ENCODE measurements around the gene GNAI1.

GNAI1 gene

DNA sequence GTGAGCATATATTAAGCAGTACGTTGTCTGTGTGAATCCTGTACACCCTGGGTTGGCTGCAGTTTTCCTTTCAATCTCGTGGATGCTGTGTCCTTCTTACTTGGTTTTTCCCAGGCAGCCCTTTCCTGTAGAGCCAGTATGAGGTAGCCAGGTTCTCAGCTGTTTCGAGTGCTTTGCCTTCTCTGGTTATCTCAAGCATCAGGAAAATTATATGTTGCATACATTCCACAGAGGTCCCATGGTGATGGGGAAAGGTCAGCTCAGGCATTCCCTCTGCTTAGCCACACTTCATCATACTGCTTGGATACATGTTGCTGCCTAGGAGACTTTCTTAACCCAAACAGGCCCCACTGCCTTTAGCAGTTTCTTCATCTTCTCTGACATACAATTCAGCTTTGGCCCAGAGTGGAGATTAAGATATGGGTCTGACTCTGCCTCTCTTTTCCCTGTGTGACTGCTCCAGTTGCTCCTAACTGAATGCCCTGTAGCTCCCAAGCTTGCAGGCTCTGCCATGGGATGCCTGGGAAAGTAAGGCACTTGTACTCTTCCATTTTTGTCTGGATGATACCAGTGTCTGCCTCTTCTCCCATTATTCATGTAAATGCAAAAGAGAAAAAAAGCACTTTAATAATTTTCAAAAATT lies 11.3 kb downstream of the GNAI1 start:
- H3K4me3 ChIP-seq (replicated peaks in 1 of 2; ENCODE audit: low read depth in 2 of 2, low read length in 2 of 2), result peak overlapping the region in 1 of 2 donors; percentile 2
- peak; percentile 90 to 92 for DNase-seq (ENCODE audit: low read depth in 2 of 2)
- TF ChIP-seq, protein P1, sequence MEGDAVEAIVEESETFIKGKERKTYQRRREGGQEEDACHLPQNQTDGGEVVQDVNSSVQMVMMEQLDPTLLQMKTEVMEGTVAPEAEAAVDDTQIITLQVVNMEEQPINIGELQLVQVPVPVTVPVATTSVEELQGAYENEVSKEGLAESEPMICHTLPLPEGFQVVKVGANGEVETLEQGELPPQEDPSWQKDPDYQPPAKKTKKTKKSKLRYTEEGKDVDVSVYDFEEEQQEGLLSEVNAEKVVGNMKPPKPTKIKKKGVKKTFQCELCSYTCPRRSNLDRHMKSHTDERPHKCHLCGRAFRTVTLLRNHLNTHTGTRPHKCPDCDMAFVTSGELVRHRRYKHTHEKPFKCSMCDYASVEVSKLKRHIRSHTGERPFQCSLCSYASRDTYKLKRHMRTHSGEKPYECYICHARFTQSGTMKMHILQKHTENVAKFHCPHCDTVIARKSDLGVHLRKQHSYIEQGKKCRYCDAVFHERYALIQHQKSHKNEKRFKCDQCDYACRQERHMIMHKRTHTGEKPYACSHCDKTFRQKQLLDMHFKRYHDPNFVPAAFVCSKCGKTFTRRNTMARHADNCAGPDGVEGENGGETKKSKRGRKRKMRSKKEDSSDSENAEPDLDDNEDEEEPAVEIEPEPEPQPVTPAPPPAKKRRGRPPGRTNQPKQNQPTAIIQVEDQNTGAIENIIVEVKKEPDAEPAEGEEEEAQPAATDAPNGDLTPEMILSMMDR (IDR thresholded peaks at IDR 0.05; ENCODE audit: low read depth, low read length), result no peak

DNA sequence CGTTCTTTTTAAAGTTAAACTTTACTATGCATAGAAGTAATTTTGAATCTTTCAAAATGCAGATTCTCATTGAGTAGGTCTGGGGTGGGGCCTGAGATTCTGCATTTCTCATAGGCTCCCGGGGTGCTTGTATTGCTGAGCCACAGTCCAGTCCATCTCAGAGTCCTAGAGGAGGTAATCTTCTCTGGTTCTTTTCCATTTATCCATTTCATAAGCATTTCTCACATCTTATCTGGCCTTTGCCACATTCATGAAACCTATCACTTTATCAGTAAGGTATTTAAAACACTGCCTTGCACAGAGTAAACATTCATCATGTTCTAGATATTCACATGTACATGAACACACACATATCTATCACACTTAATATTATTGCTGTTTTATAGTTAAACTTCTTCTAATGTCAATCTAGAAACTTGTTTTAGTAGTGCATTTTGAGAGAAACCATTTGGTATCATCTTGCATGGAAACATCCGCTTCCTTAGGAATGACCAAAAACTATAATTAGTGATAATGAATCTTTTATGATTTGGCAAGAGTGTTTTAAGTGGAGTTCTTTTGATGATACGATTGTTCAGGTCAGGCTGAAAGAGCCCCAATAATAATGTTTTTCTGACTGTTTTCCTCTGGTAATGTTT lies 12.0 kb downstream of the GNAI1 start:
- H3K4me3 ChIP-seq (replicated peaks in 1 of 2; ENCODE audit: low read depth in 2 of 2, low read length in 2 of 2), result no peak overlapping the region
- no peak for DNase-seq (ENCODE audit: low read depth in 2 of 2)
- TF ChIP-seq, protein P1 (IDR thresholded peaks at IDR 0.05; ENCODE audit: low read depth, low read length), result no peak

DNA sequence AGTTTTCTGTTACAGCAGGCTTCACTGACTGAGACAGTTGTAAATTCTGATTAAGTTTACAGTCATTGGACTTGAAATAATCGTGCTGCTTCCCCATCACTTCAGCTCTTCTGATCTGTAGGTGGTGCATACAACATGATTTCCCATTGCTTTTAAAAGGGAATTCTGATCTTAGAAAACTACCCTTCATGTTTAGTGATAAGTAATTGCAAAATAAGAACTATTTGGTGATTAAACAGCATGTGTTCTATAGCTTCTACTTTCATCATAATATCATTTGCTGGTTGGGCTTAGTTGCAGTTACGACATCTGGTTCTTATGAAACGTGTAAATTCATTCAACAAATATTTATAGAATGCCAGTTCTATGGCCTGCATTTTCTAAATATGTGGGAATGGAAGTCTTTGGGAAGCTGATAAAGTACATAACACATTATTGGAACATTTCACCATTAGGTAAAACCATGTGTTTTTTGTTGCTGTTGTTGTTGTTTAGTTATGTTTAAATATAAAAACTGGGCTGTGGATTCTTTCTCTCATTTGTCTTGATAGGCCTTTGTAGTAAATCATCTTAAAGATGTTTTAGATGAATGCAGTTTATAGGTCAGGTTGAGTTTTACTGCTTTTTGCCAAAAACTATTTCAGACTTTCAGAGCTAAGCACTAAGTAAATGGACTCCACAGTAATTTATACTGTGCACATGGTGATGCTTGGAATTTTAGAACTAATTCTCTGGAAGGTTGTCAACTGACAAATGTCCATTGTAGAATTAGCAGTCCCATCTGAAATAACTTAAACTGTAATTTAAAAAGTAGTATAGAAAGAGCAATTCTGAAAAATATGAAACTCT lies 13.1 kb downstream of the GNAI1 start:
- peak; percentile 94 for DNase-seq (ENCODE audit: low read depth in 2 of 2)
- no peak overlapping the region for H3K4me3 ChIP-seq (replicated peaks in 1 of 2; ENCODE audit: low read depth in 2 of 2, low read length in 2 of 2)
- TF ChIP-seq, protein P1 (IDR thresholded peaks at IDR 0.05; ENCODE audit: low read depth, low read length), result no peak

DNA sequence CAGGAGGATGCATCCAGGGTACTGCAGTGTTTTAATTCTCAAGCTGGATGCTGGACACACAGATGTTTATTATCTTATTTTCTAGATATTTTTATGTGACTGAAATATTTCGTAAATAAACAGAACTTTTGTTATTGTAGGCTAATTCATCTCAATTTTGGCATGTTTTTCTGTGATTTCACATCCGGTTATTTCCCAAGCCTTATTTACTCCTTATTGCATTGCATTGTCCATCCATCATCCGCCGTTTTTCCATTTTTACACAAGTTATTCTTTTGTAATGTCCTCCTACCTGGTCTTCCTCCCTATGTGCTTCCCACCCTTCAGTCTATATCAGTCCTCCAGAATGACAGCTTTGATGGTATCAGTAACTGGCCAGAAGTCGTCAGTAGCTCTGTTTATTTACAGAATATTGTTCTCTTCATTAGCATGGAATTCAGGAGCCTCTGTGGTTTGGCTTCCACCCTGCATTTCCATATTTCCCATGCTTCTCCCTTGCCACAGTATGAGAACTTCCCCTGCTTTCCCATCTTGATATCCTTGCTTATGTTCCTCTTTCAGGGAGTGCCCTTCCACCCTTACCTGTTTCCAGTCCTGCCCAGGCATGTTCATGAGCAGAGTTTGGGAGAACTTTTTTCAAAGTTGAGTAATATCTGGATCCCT lies 16.1 kb downstream of the GNAI1 start:
- TF ChIP-seq, protein P1 (IDR thresholded peaks at IDR 0.05; ENCODE audit: low read depth, low read length), result no peak
- H3K4me3 ChIP-seq (replicated peaks in 1 of 2; ENCODE audit: low read depth in 2 of 2, low read length in 2 of 2), result peak overlapping the region in 1 of 2 donors; percentile 22

DNA sequence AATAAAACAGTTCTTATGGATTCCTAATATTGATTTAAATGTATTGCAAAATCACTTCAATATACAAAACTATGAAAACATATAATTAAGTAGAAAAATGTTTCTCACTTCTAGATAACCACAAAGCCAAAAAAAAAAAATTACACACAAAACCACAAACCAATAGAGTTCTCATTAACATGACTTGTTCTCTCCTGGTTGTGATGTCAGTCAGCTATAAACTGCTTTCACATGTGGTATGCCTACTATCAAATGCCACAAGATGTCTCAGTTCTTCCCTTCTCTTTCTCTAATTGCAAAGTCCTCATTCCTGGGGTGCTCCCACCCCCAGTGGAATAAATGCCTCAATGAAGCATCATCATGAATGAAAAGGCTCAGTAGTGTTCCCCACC lies 16.6 kb downstream of the GNAI1 start:
- peak overlapping the region in 1 of 2 donors; percentile 22 for H3K4me3 ChIP-seq (replicated peaks in 1 of 2; ENCODE audit: low read depth in 2 of 2, low read length in 2 of 2)
- DNase-seq (ENCODE audit: low read depth in 2 of 2), result peak; percentile 54 to 75

More for the DNA sequence above, 16.1 kb downstream of the GNAI1 start:
- peak; percentile 61 to 88 for DNase-seq (ENCODE audit: low read depth in 2 of 2)

DNA sequence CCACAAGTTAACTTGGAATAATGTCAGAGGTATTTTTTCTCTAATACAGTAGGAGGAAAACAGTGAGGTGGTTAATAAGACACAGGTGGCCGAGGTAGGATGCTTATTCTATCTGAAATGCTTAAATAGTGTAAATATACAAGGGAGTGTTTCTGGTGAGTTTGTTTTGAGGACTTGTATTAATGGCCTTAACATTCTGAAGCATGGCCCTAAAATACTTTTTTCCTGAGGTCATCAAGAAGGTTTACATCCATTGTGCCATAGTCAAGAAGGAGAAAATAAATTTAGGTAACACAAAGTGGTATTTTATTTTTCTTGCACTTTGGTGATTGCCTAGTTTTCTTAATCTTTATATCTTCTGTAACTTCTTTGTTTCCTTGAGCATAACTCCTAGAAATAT lies 18.8 kb downstream of the GNAI1 start:
- no peak overlapping the region for H3K4me3 ChIP-seq (replicated peaks in 1 of 2; ENCODE audit: low read depth in 2 of 2, low read length in 2 of 2)
- DNase-seq (ENCODE audit: low read depth in 2 of 2), result peak in 1 of 2 donors; percentile 48
- TF ChIP-seq, protein P1 (IDR thresholded peaks at IDR 0.05; ENCODE audit: low read depth, low read length), result no peak

More for the DNA sequence above, 16.6 kb downstream of the GNAI1 start:
- TF ChIP-seq, protein P1 (IDR thresholded peaks at IDR 0.05; ENCODE audit: low read depth, low read length), result no peak
